ENCODE results near the gene SGSM2.

SGSM2 gene

DNA sequence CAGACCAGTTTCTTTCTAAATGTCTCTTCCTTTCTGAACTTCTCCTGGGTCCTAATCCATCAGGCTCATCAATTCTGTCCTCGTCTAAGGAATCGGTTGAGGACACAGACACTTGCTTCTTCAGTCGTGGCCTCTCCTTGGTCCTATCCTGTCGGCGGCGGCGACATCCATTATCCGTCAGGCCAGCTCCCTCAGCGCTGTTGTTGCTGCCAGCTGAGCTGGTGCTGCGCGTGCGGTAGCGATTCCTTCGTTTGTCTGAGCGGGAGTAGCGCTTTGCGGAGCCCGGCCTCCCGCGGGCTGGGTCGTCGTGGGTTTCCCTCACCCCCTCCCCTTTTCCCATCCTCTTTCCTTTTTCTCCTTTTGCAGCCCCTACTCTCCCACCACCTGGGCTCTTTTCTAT lies 37.5 kb upstream of the SGSM2 start:
- H2AFZ ChIP-seq (ENCODE audit: low read length) = no peak overlapping the region
- peaks cover 67% of the 10 kb centered on the region for H3K79me2 ChIP-seq (ENCODE audit: low read length)
- H3K27ac ChIP-seq (ENCODE audit: low read length) = no peak overlapping the region
- no peak for DNase-seq
- H3K9ac ChIP-seq (ENCODE audit: low read length) = no peak overlapping the region
- TF ChIP-seq, protein P1, sequence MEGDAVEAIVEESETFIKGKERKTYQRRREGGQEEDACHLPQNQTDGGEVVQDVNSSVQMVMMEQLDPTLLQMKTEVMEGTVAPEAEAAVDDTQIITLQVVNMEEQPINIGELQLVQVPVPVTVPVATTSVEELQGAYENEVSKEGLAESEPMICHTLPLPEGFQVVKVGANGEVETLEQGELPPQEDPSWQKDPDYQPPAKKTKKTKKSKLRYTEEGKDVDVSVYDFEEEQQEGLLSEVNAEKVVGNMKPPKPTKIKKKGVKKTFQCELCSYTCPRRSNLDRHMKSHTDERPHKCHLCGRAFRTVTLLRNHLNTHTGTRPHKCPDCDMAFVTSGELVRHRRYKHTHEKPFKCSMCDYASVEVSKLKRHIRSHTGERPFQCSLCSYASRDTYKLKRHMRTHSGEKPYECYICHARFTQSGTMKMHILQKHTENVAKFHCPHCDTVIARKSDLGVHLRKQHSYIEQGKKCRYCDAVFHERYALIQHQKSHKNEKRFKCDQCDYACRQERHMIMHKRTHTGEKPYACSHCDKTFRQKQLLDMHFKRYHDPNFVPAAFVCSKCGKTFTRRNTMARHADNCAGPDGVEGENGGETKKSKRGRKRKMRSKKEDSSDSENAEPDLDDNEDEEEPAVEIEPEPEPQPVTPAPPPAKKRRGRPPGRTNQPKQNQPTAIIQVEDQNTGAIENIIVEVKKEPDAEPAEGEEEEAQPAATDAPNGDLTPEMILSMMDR (IDR thresholded peaks at IDR 0.05; ENCODE audit: low read length) = no peak
- no peak for TF ChIP-seq EZH2 (optimal IDR thresholded peaks at IDR 0.05; ENCODE audit: low read depth, low read length)
- no peak for TF ChIP-seq EZH2phosphoT487 (IDR thresholded peaks at IDR 0.05; ENCODE audit: low read length)
- H3K27me3 ChIP-seq (replicated peaks; ENCODE audit: insufficient read depth, low read length) = no peaks in the 10 kb centered on the region
- H3K9me2 ChIP-seq (replicated peaks; ENCODE audit: insufficient read depth, low read length) = no peaks in the 10 kb centered on the region
- H3K4me3 ChIP-seq (ENCODE audit: low read length) = no peak overlapping the region
- no peak overlapping the region for H3K4me2 ChIP-seq (ENCODE audit: low read depth, low read length)
- peaks cover 12% of the 10 kb centered on the region for H3K4me1 ChIP-seq (ENCODE audit: low read length)
- H4K20me1 ChIP-seq (ENCODE audit: insufficient read depth, low read length) = no peaks in the 10 kb centered on the region
- 0 out of 2 replicates have a peak, but pooled peaks cover 3% of the 10 kb centered on the region for H3K36me3 ChIP-seq (replicated peaks; ENCODE audit: insufficient read depth, low read length)
- no peaks in the 10 kb centered on the region for H3K9me3 ChIP-seq (replicated peaks; ENCODE audit: insufficient read depth, low read length)
- no peaks in the 10 kb centered on the region for H3F3A ChIP-seq (ENCODE audit: insufficient read depth, low read length)

DNA sequence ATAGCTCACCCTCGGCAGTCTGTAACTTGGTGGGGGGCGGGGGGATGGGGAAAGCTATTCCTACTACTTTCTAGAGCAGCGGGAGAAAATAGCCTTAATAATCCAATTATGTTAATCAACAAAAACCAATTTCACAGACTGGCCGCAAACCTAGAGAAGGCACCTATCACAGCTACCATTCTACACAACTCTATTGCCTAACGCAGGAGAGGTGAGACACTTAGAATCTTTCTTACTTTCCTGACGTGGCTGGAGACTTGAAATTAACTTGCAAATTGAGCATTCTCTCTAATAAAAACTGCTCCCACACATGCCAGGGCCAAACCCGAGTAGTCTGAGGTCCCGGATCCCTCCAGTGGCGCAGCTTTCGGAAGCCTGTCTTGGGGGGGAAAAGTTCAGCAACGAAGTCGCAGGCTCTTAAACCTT lies 34.5 kb upstream of the SGSM2 start:
- Histone ChIP-seq H2AFZ (ENCODE audit: low read length) (peak overlapping the region; percentile 94), H3K27me3 (replicated peaks; ENCODE audit: insufficient read depth, low read length) (no peaks in the 10 kb centered on the region), H3K9me2 (replicated peaks; ENCODE audit: insufficient read depth, low read length) (no peaks in the 10 kb centered on the region), H3K36me3 (replicated peaks; ENCODE audit: insufficient read depth, low read length) (0 out of 2 replicates have a peak, but pooled peaks cover 3% of the 10 kb centered on the region), H4K20me1 (ENCODE audit: insufficient read depth, low read length) (no peaks in the 10 kb centered on the region), H3K9ac (ENCODE audit: low read length) (peak overlapping the region; percentile 83), H3F3A (ENCODE audit: insufficient read depth, low read length) (no peaks in the 10 kb centered on the region), H3K4me2 (ENCODE audit: low read depth, low read length) (peak overlapping the region; percentile 87), H3K9me3 (replicated peaks; ENCODE audit: insufficient read depth, low read length) (no peaks in the 10 kb centered on the region), H3K27ac (ENCODE audit: low read length) (peak overlapping the region; percentile 67; the same call in 1 of the 2 replicates), H3K4me3 (ENCODE audit: low read length) (peak overlapping the region; percentile 91), H3K4me1 (ENCODE audit: low read length) (no peaks in the 10 kb centered on the region), H3K79me2 (ENCODE audit: low read length) (peaks cover 49% of the 10 kb centered on the region)
- peak; percentile 11 for DNase-seq
- TF ChIP-seq EZH2phosphoT487 (IDR thresholded peaks at IDR 0.05; ENCODE audit: low read length) (no peak), EZH2 (optimal IDR thresholded peaks at IDR 0.05; ENCODE audit: low read depth, low read length) (no peak)
- TF ChIP-seq, protein P1 (IDR thresholded peaks at IDR 0.05; ENCODE audit: low read length) = no peak

DNA sequence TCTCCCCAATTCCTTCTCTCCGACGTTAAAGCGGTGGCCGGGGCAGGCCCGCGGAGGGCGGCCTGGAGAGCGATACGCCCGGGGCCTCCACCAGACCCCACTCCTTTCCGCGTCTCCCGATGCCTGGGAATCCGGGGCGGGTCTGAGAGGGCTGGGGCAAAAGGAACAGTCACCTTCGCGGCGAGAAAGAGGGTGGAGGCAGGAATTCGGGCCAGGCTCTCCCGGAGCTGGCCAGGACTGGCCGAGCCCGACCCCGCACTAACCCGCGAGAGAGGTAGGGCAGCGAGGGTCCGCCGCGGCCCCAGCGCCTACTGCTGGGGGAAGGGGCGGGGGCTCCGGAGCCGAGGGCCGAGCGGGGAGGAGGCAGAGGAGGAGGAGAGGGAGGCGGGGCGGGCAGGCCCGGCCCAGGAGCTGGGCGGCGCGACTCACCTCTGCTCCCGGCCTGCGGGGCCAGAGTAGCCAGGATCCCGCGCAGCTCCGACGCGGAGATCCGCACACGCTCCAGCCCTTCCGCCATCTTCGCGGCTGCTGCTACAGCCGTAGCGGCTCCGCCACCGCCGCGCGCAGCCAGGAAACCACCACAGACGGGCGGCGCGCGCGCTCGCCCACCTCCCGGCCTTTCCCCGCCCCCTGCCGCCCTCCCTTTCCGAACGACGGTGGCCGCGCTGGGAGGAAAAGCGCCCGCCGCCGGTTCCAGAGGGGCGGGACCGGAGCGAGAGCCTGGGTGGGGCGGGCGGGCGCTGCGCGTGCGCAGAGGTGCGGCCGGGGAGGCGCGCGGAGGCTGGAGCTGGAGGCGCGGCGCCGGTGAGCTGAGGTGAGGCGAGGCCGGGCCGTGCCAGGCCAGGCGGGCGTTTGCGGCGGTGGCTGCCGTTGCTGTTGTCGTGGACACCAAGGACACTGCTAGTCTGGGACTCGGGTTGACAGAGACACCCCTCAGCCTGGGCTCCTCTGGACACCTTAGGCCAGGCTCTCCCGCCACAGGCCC lies 33.8 kb upstream of the SGSM2 start, which contains the start of the genes SMG6 and SRR:
SMG6 (minus strand) TSS at position 582 of the 985 bp plus-strand sequence; CDS start at position 517, 65 bp downstream.
SRR (plus strand) TSS at position 747 of the 985 bp plus-strand sequence. CDS start 11,611 bp downstream, outside the sequence.
- Histone ChIP-seq H3K9ac (ENCODE audit: low read length) (peak within 1 kb of the TSS; percentile 83), H3K4me1 (ENCODE audit: low read length) (no peaks in the 10 kb centered on the region), H3K79me2 (ENCODE audit: low read length) (peaks cover 49% of the 10 kb centered on the region), H3K27ac (ENCODE audit: low read length) (peak within 1 kb of the TSS; percentile 67; the same call in 1 of the 2 replicates), H3K36me3 (replicated peaks; ENCODE audit: insufficient read depth, low read length) (0 out of 2 replicates have a peak, but pooled peaks cover 3% of the 10 kb centered on the region), H3K9me2 (replicated peaks; ENCODE audit: insufficient read depth, low read length) (no peaks in the 10 kb centered on the region), H4K20me1 (ENCODE audit: insufficient read depth, low read length) (no peaks in the 10 kb centered on the region), H3K4me3 (ENCODE audit: low read length) (peak within 1 kb of the TSS; percentile 91), H3K4me2 (ENCODE audit: low read depth, low read length) (peak within 1 kb of the TSS; percentile 87), H2AFZ (ENCODE audit: low read length) (peak within 1 kb of the TSS; percentile 94), H3K9me3 (replicated peaks; ENCODE audit: insufficient read depth, low read length) (no peaks in the 10 kb centered on the region), H3F3A (ENCODE audit: insufficient read depth, low read length) (no peaks in the 10 kb centered on the region; the same call in 1 of the 2 replicates), H3K27me3 (replicated peaks; ENCODE audit: insufficient read depth, low read length) (no peaks in the 10 kb centered on the region)
- peak; percentile 89 for DNase-seq
- TF ChIP-seq EZH2phosphoT487 (IDR thresholded peaks at IDR 0.05; ENCODE audit: low read length) = no peak
- TF ChIP-seq, protein P1 (IDR thresholded peaks at IDR 0.05; ENCODE audit: low read length) = no peak
- TF ChIP-seq EZH2 (optimal IDR thresholded peaks at IDR 0.05; ENCODE audit: low read depth, low read length) = no peak
